Raji (cell line): ENCODE results near the gene C1orf141.

Experiments
- POLR2A ChIP-seq: IDR thresholded peaks from 2 replicates; pipeline ENCODE4 v1.6.1; 2011; ENCODE audit warnings: low read depth, low read length, control low read depth; ENCODE audit not compliant: insufficient read depth

The C1orf141 gene

GRCh38 chr1:67146539-67146938 is 11.8 kb upstream of the C1orf141 start:
- no peak for TF ChIP-seq POLR2A

- TF ChIP-seq POLR2A, result no peak
Observed at GRCh38 chr1:67146101-67146500, 11.3 kb upstream of the C1orf141 start.

- no peak for TF ChIP-seq POLR2A
Observed at GRCh38 chr1:67144696-67145095, 9.9 kb upstream of the C1orf141 start.

- no peak for TF ChIP-seq POLR2A
Observed at GRCh38 chr1:67143966-67144365, 9.2 kb upstream of the C1orf141 start.

- TF ChIP-seq POLR2A, result no peak
Observed at GRCh38 chr1:67142931-67143330, 8.2 kb upstream of the C1orf141 start.

GRCh38 chr1:67140460-67140859 is 5.7 kb upstream of the C1orf141 start:
- no peak for TF ChIP-seq POLR2A

GRCh38 chr1:67138813-67139499 is 4.2 kb upstream of the C1orf141 start:
- TF ChIP-seq POLR2A, result no peak

- TF ChIP-seq POLR2A, result no peak
Observed at GRCh38 chr1:67137307-67137753, 2.6 kb upstream of the C1orf141 start.

- no peak for TF ChIP-seq POLR2A
Observed at GRCh38 chr1:67135354-67135753, 584 bp upstream of the C1orf141 start.

GRCh38 chr1:67133177-67133576 is 1.6 kb downstream of the C1orf141 start:
- TF ChIP-seq POLR2A, result no peak

- TF ChIP-seq POLR2A, result no peak
Observed at GRCh38 chr1:67130673-67131072, 4.1 kb downstream of the C1orf141 start.

GRCh38 chr1:67126974-67127373 is 7.8 kb downstream of the C1orf141 start:
- no peak for TF ChIP-seq POLR2A

- TF ChIP-seq POLR2A, result no peak
Observed at GRCh38 chr1:67126111-67126746, 8.5 kb downstream of the C1orf141 start.

GRCh38 chr1:67124455-67124854 is 10.3 kb downstream of the C1orf141 start:
- TF ChIP-seq POLR2A, result no peak

GRCh38 chr1:67120855-67121619 is 13.7 kb downstream of the C1orf141 start:
- TF ChIP-seq POLR2A, result no peak

- no peak for TF ChIP-seq POLR2A
Observed at GRCh38 chr1:67118646-67119045, 16.1 kb downstream of the C1orf141 start.
